Liver (tissue), 3 donors: ENCODE data around the gene AMZ1.

Experiments
- CTCF ChIP-seq: fragments of 150-350 bp; IDR thresholded peaks from 2 replicates; pipeline ENCODE4 v1.5.1; 2017; ENCODE audit warnings: improper control_type of control experiment, low read depth, low read length; ENCODE audit not compliant: missing input control
- GABPA ChIP-seq, 2 donors: IDR thresholded peaks in 1 of 2; conservative IDR thresholded peaks in 1 of 2; 2 replicates each; pipeline ENCODE4 v1.6.1; 2016; ENCODE audit warnings: antibody characterized with exemption in 2 of 2, mild to moderate bottlenecking in 1 of 2, moderate library complexity in 1 of 2
- NR2F2 ChIP-seq: IDR thresholded peaks from 2 replicates; pipeline ENCODE4 v1.6.1; 2016; ENCODE audit warnings: antibody characterized with exemption
- REST ChIP-seq: IDR thresholded peaks from 2 replicates; pipeline ENCODE4 v1.6.1; 2016; ENCODE audit warnings: antibody characterized with exemption, mild to moderate bottlenecking
- SP1 ChIP-seq: IDR thresholded peaks from 2 replicates; pipeline ENCODE4 v1.6.1; 2018; ENCODE audit warnings: antibody characterized with exemption, mild to moderate bottlenecking
- YY1 ChIP-seq: IDR thresholded peaks from 2 replicates; pipeline ENCODE4 v1.6.1; 2016; ENCODE audit warnings: antibody characterized with exemption, mild to moderate bottlenecking
- donor health status: healthy.
- donor health status: healthy.

- no peak for TF ChIP-seq YY1
- TF ChIP-seq NR2F2, result no peak
- no peak for TF ChIP-seq CTCF
- TF ChIP-seq GABPA (IDR thresholded peaks at IDR 0.05 in 1 of 2, conservative IDR thresholded peaks at IDR 0.05 in 1 of 2), result no peak
- TF ChIP-seq SP1, result no peak
- no peak for TF ChIP-seq REST
These were observed 38.0 kb upstream of the AMZ1 start for GRCh38 chr7:2649991-2650390.
